Sigmoid colon (tissue), 4 donors: ENCODE results near the gene SIPA1L3.

ENCODE experiments used
- EP300 ChIP-seq, 4 donors: sonication (generic); formaldehyde crosslinking; IDR thresholded peaks; one replicate each; pipeline ENCODE4 v1.6.1; 2017; ENCODE audit warnings: antibody characterized with exemption in 4 of 4
- POLR2A ChIP-seq, 2 donors: fragments of 450-650 bp; IDR thresholded peaks; one replicate each; pipeline ENCODE4 v1.6.1; 2016; ENCODE audit warnings: antibody characterized with exemption in 2 of 2, mild to moderate bottlenecking in 2 of 2, moderate library complexity in 2 of 2
- POLR2AphosphoS5 ChIP-seq, 4 donors: sonication (generic); formaldehyde crosslinking; IDR thresholded peaks; one replicate each; pipeline ENCODE4 v1.6.1; 2017; ENCODE audit warnings: antibody characterized with exemption in 4 of 4
- TF ChIP-seq, protein P1 (sequence below), 4 experiments: fragments of 450-650 bp in 3 of 4; fragments of 200-600 bp in 1 of 4; IDR thresholded peaks; one replicate each; pipeline ENCODE4 v1.5.1; 2016 to 2019; ENCODE audit warnings: antibody characterized with exemption in 4 of 4, mild to moderate bottlenecking in 3 of 4, moderate library complexity in 2 of 4

DNA sequence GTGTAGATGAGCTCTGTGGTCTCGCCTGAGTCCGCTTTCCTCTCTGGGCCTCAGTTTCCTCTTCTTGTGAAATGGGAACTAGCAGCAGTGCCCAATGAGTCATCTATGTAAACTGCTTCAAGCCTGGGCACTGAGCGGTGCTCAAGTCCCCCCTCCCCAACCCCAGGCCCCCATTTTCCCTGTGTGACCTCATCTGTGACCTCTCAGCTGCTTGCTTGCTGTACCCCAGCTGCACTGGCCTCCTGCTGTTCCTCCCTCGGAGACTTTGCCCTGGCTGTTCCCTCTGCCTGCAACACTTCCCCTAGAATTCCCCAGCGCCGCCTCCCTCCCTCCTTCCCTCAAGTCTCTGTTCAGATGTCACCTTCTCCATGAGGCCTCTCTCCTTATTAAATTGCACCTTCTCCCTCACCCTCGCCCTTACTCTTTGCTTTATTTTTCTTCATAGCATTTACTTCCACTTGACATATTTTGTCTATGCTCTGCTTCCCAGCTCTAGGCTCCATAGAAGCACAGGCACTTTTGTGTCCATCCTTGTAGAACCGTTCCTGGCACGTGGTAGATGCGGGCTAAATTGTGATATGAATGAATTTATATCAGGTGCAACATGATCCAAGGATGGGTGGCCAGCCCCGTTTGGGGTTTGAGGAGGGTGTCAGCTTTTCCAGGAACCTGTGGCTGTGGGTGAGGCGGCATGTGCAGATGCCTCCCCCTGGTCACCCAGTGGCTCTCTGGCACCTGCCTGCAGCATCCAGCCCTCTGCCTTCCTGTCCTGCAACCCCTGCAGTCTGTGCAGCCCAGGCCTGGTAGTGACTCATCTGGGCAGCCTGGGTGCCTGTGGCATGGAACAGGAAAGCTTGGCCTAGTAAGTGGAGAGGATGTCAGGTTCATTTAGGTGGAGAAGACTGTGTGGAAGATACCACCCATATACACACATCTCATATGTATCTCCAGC is 26.3 kb downstream of the SIPA1L3 start:
- TF ChIP-seq, protein P1, sequence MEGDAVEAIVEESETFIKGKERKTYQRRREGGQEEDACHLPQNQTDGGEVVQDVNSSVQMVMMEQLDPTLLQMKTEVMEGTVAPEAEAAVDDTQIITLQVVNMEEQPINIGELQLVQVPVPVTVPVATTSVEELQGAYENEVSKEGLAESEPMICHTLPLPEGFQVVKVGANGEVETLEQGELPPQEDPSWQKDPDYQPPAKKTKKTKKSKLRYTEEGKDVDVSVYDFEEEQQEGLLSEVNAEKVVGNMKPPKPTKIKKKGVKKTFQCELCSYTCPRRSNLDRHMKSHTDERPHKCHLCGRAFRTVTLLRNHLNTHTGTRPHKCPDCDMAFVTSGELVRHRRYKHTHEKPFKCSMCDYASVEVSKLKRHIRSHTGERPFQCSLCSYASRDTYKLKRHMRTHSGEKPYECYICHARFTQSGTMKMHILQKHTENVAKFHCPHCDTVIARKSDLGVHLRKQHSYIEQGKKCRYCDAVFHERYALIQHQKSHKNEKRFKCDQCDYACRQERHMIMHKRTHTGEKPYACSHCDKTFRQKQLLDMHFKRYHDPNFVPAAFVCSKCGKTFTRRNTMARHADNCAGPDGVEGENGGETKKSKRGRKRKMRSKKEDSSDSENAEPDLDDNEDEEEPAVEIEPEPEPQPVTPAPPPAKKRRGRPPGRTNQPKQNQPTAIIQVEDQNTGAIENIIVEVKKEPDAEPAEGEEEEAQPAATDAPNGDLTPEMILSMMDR (IDR thresholded peaks at IDR 0.05), result no peak
- TF ChIP-seq POLR2A (IDR thresholded peaks at IDR 0.05) (no peak), POLR2AphosphoS5 (IDR thresholded peaks at IDR 0.05) (no peak), EP300 (IDR thresholded peaks at IDR 0.05) (no peak)
